CD14-positive monocyte (primary cell): ENCODE data around the gene RNASE13. TPM values are rescaled to one million over a fixed set of nuclear protein-coding genes. Genes with fewer than 3 reads are reported as not detected.

Source experiments
- DNase-seq, 3 donors: peaks; one replicate each; pipeline ENCODE4 v3.0.0-alpha.2; 2011 to 2022
- H2AFZ ChIP-seq: 2 replicates; pipeline ENCODE4 v1.6.0; 2012; ENCODE audit warnings: mild to moderate bottlenecking, low read depth, low read length, inconsistent platforms; ENCODE audit not compliant: insufficient read depth, poor library complexity, severe bottlenecking
- H3K27ac ChIP-seq, 2 donors: 1 replicate in 1 of 2; 2 replicates in 1 of 2; pipeline ENCODE4 v1.5.1; 2012 to 2013; ENCODE audit warnings: low read length in 2 of 2, control low read depth in 1 of 2, inconsistent platforms in 1 of 2, low read depth in 1 of 2, mild to moderate bottlenecking in 1 of 2
- H3K27me3 ChIP-seq, 2 donors: one replicate each; pipeline versions ENCODE4 v1.6.0 to v1.6.1; 2011 to 2013; ENCODE audit warnings: low read length in 2 of 2; ENCODE audit not compliant: control insufficient read depth in 2 of 2, insufficient read depth in 2 of 2
- H3K36me3 ChIP-seq, 2 donors: replicated peaks in 1 of 2; 1 replicate in 1 of 2; 2 replicates in 1 of 2; pipeline versions ENCODE4 v1.5.1 to v1.6.1; 2012 to 2013; ENCODE audit warnings: low read length in 2 of 2, control low read depth in 1 of 2, inconsistent platforms in 1 of 2, mild to moderate bottlenecking in 1 of 2; ENCODE audit not compliant: insufficient read depth in 2 of 2, control insufficient read depth in 1 of 2
- H3K4me1 ChIP-seq, 2 donors: 1 replicate in 1 of 2; 2 replicates in 1 of 2; pipeline versions ENCODE4 v1.5.1 to v1.6.1; 2012 to 2013; ENCODE audit warnings: low read length in 2 of 2, control low read depth in 1 of 2, inconsistent platforms in 1 of 2, mild to moderate bottlenecking in 1 of 2, moderate library complexity in 1 of 2; ENCODE audit not compliant: insufficient read depth in 2 of 2, control insufficient read depth in 1 of 2
- H3K4me2 ChIP-seq: replicated peaks from 2 replicates; pipeline ENCODE3; 2012; ENCODE audit warnings: low read length, moderate library complexity, mild to moderate bottlenecking; ENCODE audit not compliant: poor library complexity, severe bottlenecking; ENCODE audit errors: extremely low read depth
- H3K4me3 ChIP-seq, 3 experiments: fragments of 200-600 bp in 1 of 3; sonication (generic) in 1 of 3; replicated peaks in 1 of 3; 1 replicate in 2 of 3; 2 replicates in 1 of 3; pipeline ENCODE4 v1.5.1; 2011 to 2013; ENCODE audit warnings: low read length in 3 of 3, mild to moderate bottlenecking in 3 of 3, control low read depth in 2 of 3, low read depth in 2 of 3, inconsistent platforms in 1 of 3, moderate library complexity in 1 of 3
- H3K79me2 ChIP-seq: 2 replicates; pipeline ENCODE4 v1.6.0; 2012; ENCODE audit warnings: mild to moderate bottlenecking, control low read depth, inconsistent platforms, low read length, moderate library complexity; ENCODE audit not compliant: insufficient read depth
- H3K9ac ChIP-seq: 2 replicates; pipeline ENCODE4 v1.6.0; 2017; ENCODE audit warnings: low read length, mild to moderate bottlenecking; ENCODE audit not compliant: insufficient read depth, poor library complexity, severe bottlenecking
- H3K9me3 ChIP-seq, 2 donors: replicated peaks in 1 of 2; 1 replicate in 1 of 2; 2 replicates in 1 of 2; pipeline versions ENCODE4 v1.5.1 to v1.6.1; 2012 to 2013; ENCODE audit warnings: low read length in 2 of 2, control low read depth in 1 of 2; ENCODE audit not compliant: control insufficient read depth in 1 of 2, insufficient read depth in 1 of 2
- H4K20me1 ChIP-seq: 2 replicates; pipeline ENCODE4 v1.6.0; 2012; ENCODE audit warnings: mild to moderate bottlenecking, low read length, control low read depth, moderate library complexity; ENCODE audit not compliant: insufficient read depth
- H3K27ac Mint-ChIP-seq, 7 donors: one replicate each; pipeline ENCODE4 v1.8.0; 2020; ENCODE audit warnings: mild to moderate bottlenecking in 7 of 7, mixed read lengths in 7 of 7, moderate library complexity in 6 of 7, inconsistent platforms in 2 of 7
- H3K27me3 Mint-ChIP-seq, 3 donors: one replicate each; pipeline ENCODE4 v1.8.0; 2021 to 2022; ENCODE audit warnings: low read depth in 3 of 3, mild to moderate bottlenecking in 3 of 3, mixed read lengths in 3 of 3, moderate library complexity in 3 of 3, inconsistent platforms in 1 of 3
- H3K36me3 Mint-ChIP-seq, 2 donors: one replicate each; pipeline ENCODE4 v1.8.0; 2020; ENCODE audit warnings: mixed read lengths in 2 of 2, inconsistent platforms in 1 of 2, mild to moderate bottlenecking in 1 of 2
- H3K4me1 Mint-ChIP-seq: one replicate; pipeline ENCODE4 v1.8.0; 2020; ENCODE audit warnings: mild to moderate bottlenecking, mixed read lengths
- H3K4me3 Mint-ChIP-seq, 2 donors: one replicate each; pipeline ENCODE4 v1.8.0; 2020; ENCODE audit warnings: mild to moderate bottlenecking in 2 of 2, mixed read lengths in 2 of 2, moderate library complexity in 1 of 2
- H3K9me3 Mint-ChIP-seq, 7 donors: one replicate each; pipeline ENCODE4 v1.8.0; 2020 to 2022; ENCODE audit warnings: mixed read lengths in 7 of 7, mild to moderate bottlenecking in 6 of 7, moderate library complexity in 6 of 7, inconsistent platforms in 2 of 7
- CTCF ChIP-seq: fragments of 200-600 bp; IDR thresholded peaks from one replicate; pipeline ENCODE4 v1.8.0; 2022; ENCODE audit warnings: antibody characterized with exemption, mild to moderate bottlenecking
- WGBS: methylation state at CpG from one replicate; pipeline ENCODE4 v1.1.5; 2013; ENCODE audit warnings: missing lambda C conversion rate; ENCODE audit not compliant: insufficient coverage; 5-methylcytosine and 5-hydroxymethylcytosine counted together
- intact Hi-C, 2 donors: fragments of 100-400 bp; cut with micrococcal nuclease; formaldehyde crosslinking; loops; one replicate each; pipeline versions ENCODE4 v1.15.0 to v1.15.1; 2023
- polyA plus RNA-seq, 3 donors: library from polyadenylated mRNA; depleted of rRNA in 1 of 3; unstranded in 2 of 3; stranded (reverse) in 1 of 3; fragments of 300-500 nt in 2 of 3; fragments of >200 nt in 1 of 3; fragmentation: Illumina TruSeq in 2 of 3; gene quantifications; 1 replicate in 2 of 3; 2 replicates in 1 of 3; pipeline ENCODE4 v1.2.3, GENCODE V29; 2012 to 2021

RNASE13 gene
- polyA plus RNA-seq, 3 donors = 0.39 TPM; not detected in 2

GRCh38 chr14:21040370-21040925 is 5.8 kb upstream of the RNASE13 start:
- H3K4me3 ChIP-seq = no peak overlapping the region
- no peak overlapping the region for H3K9ac ChIP-seq
- WGBS = 71% methylated on average over 3 of the region's 8 CpGs
- H3K4me1 ChIP-seq = no peaks in the 10 kb centered on the region
- no peak overlapping the region for H3K27ac Mint-ChIP-seq
- H3K4me2 ChIP-seq = no peak overlapping the region
- no peak overlapping the region for H3K27ac ChIP-seq
- H3K36me3 Mint-ChIP-seq = no peaks in the 10 kb centered on the region
- H3K9me3 Mint-ChIP-seq = no peaks in the 10 kb centered on the region
- H3K27me3 ChIP-seq = peaks cover 2 to 28% of the 10 kb centered on the region in 2 donors
- no peak overlapping the region for H3K4me3 Mint-ChIP-seq
- H3K27me3 Mint-ChIP-seq = peaks cover 6 to 12% (median 11%) of the 10 kb centered on the region in 3 donors
- H3K4me1 Mint-ChIP-seq = peaks cover 13% of the 10 kb centered on the region
- intact Hi-C loops = no loop called here
- DNase-seq = no peak
- no peak overlapping the region for H2AFZ ChIP-seq
- H4K20me1 ChIP-seq = no peaks in the 10 kb centered on the region
- H3K36me3 ChIP-seq = no peaks in the 10 kb centered on the region
- H3K9me3 ChIP-seq = no peaks in the 10 kb centered on the region
- no peaks in the 10 kb centered on the region for H3K79me2 ChIP-seq
- TF ChIP-seq CTCF = no peak

GRCh38 chr14:21039585-21040369 is 5.2 kb upstream of the RNASE13 start:
- H3K36me3 ChIP-seq = no peaks in the 10 kb centered on the region
- Mint-ChIP-seq H3K27me3 (peaks cover 6 to 11% (median 10%) of the 10 kb centered on the region in 3 donors), H3K4me3 (no peak overlapping the region), H3K27ac (no peak overlapping the region), H3K36me3 (no peaks in the 10 kb centered on the region), H3K9me3 (peaks cover 0 to 2% (median 0%) of the 10 kb centered on the region in 7 donors), H3K4me1 (peaks cover 13% of the 10 kb centered on the region)
- intact Hi-C loops = no loop called here
- no peak overlapping the region for H3K4me3 ChIP-seq
- WGBS = 92% methylated on average over 4 of the region's 8 CpGs
- H3K9ac ChIP-seq = no peak overlapping the region
- TF ChIP-seq CTCF = peak; percentile 19
- no peak overlapping the region for H3K4me2 ChIP-seq
- no peak overlapping the region for H3K27ac ChIP-seq
- peaks cover 0 to 21% of the 10 kb centered on the region in 2 donors for H3K27me3 ChIP-seq
- H3K9me3 ChIP-seq = no peaks in the 10 kb centered on the region
- no peaks in the 10 kb centered on the region for H3K79me2 ChIP-seq
- H3K4me1 ChIP-seq = no peaks in the 10 kb centered on the region
- H4K20me1 ChIP-seq = no peaks in the 10 kb centered on the region
- DNase-seq = peak in 2 of 3 donors; percentile 41 to 52
- no peak overlapping the region for H2AFZ ChIP-seq
